ENCODE results near the gene MAG. TPM values are rescaled to one million over a fixed set of nuclear protein-coding genes. Genes with fewer than 3 reads are reported as not detected.

Gene MAG
- total RNA-seq, 1 experiment from 2014 or later: not detected

- DNase-seq (ENCODE audit: low spot score): no peak
Measured at GRCh38 chr19:35360880-35361420, 69.0 kb downstream of the MAG start.

- no peak for DNase-seq (ENCODE audit: low spot score)
Measured at GRCh38 chr19:35362261-35363000, 70.5 kb downstream of the MAG start.

- no peak for DNase-seq (ENCODE audit: low spot score)
Measured at GRCh38 chr19:35363001-35363590, 71.1 kb downstream of the MAG start.

Other genes starting within 250 kb of the MAG start
- 4.8 TPM in 1 of 2 replicates, not detected in the other for gene FXYD3, start 176.3 kb upstream of the MAG start, total RNA-seq (2014; rRNA removed; shearing (Covaris generic))
- gene LGI4, start 157.1 kb upstream of the MAG start, total RNA-seq (2014; rRNA removed; shearing (Covaris generic)): 0.43 TPM in 1 of 2 replicates, not detected in the other
- not detected in 2 replicates for gene FXYD1, start 153.3 kb upstream of the MAG start, total RNA-seq (2014; rRNA removed; shearing (Covaris generic))
- not detected in 2 replicates for gene FXYD7, start 148.9 kb upstream of the MAG start, total RNA-seq (2014; rRNA removed; shearing (Covaris generic))
- gene FXYD5, start 137.4 kb upstream of the MAG start, total RNA-seq (2014; rRNA removed; shearing (Covaris generic)): 93.9 and 103 TPM in 2 replicates
- not detected in 2 replicates for gene FAM187B, start 63.4 kb upstream of the MAG start, total RNA-seq (2014; rRNA removed; shearing (Covaris generic))
- gene LSR, start 43.2 kb upstream of the MAG start, total RNA-seq (2014; rRNA removed; shearing (Covaris generic)): 0.69 and 1.1 TPM in 2 replicates
- gene USF2, start 23.2 kb upstream of the MAG start, total RNA-seq (2014; rRNA removed; shearing (Covaris generic)): 53.5 and 54.2 TPM in 2 replicates
- gene HAMP, start 9.6 kb upstream of the MAG start, total RNA-seq (2014; rRNA removed; shearing (Covaris generic)): not detected in 2 replicates
- gene CD22, start 37.0 kb downstream of the MAG start, total RNA-seq (2014; rRNA removed; shearing (Covaris generic)): 3.4 and 7.6 TPM in 2 replicates
- gene FFAR1, start 55.7 kb downstream of the MAG start, total RNA-seq (2014; rRNA removed; shearing (Covaris generic)): not detected in 2 replicates
- gene FFAR3, start 66.3 kb downstream of the MAG start, total RNA-seq (2014; rRNA removed; shearing (Covaris generic)): not detected in 2 replicates
- not detected in 2 replicates for gene GPR42, start 78.9 kb downstream of the MAG start, total RNA-seq (2014; rRNA removed; shearing (Covaris generic))
- gene FFAR2, start 156.1 kb downstream of the MAG start, total RNA-seq (2014; rRNA removed; shearing (Covaris generic)): not detected in 2 replicates
- gene KRTDAP, start 198.3 kb downstream of the MAG start, total RNA-seq (2014; rRNA removed; shearing (Covaris generic)): not detected in 2 replicates
- 4.0 and 4.4 TPM in 2 replicates for gene DMKN, start 221.5 kb downstream of the MAG start, total RNA-seq (2014; rRNA removed; shearing (Covaris generic))
- not detected in 2 replicates for gene SBSN, start 236.2 kb downstream of the MAG start, total RNA-seq (2014; rRNA removed; shearing (Covaris generic))
- not detected in 2 replicates for gene GAPDHS, start 241.3 kb downstream of the MAG start, total RNA-seq (2014; rRNA removed; shearing (Covaris generic))